H9 (cell line): ENCODE measurements around the gene INTS7. TPM values are rescaled to one million over a fixed set of nuclear protein-coding genes. Genes with fewer than 3 reads are reported as not detected.

Experiments
- DNase-seq: peaks from one replicate; pipeline ENCODE4 v3.0.0-alpha.2; 2017
- H2AFZ ChIP-seq: one replicate; pipeline ENCODE4 v1.6.1; 2013; ENCODE audit warnings: mild to moderate bottlenecking, low read length, control low read depth, moderate library complexity
- H2AK5ac ChIP-seq: 2 replicates; pipeline ENCODE4 v1.6.1; 2013; ENCODE audit warnings: low read length, control low read depth, mixed read lengths; ENCODE audit not compliant: insufficient read length
- H2BK120ac ChIP-seq: one replicate; pipeline ENCODE4 v1.6.1; 2013; ENCODE audit warnings: low read depth, mild to moderate bottlenecking, low read length, control low read depth, inconsistent platforms; ENCODE audit not compliant: poor library complexity, severe bottlenecking
- H2BK12ac ChIP-seq: 2 replicates; pipeline ENCODE4 v1.6.1; 2013; ENCODE audit warnings: low read length, control low read depth, mixed read lengths, low read depth; ENCODE audit not compliant: insufficient read length
- H2BK15ac ChIP-seq: 2 replicates; pipeline ENCODE4 v1.6.1; 2013; ENCODE audit warnings: low read depth, low read length, control low read depth
- H2BK20ac ChIP-seq: one replicate; pipeline ENCODE4 v1.6.1; 2013; ENCODE audit warnings: low read depth, mild to moderate bottlenecking, low read length, control low read depth, inconsistent platforms; ENCODE audit not compliant: poor library complexity, severe bottlenecking
- H2BK5ac ChIP-seq: 2 replicates; pipeline ENCODE4 v1.6.1; 2013; ENCODE audit warnings: low read length, control low read depth, mixed read lengths; ENCODE audit not compliant: insufficient read length
- H3K14ac ChIP-seq: 2 replicates; pipeline ENCODE4 v1.6.1; 2013; ENCODE audit warnings: low read length, control low read depth; ENCODE audit not compliant: insufficient read depth
- H3K18ac ChIP-seq: 2 replicates; pipeline ENCODE4 v1.6.1; 2013; ENCODE audit warnings: low read depth, mild to moderate bottlenecking, mixed read lengths, low read length, control low read depth; ENCODE audit not compliant: insufficient read length
- H3K23ac ChIP-seq: 2 replicates; pipeline ENCODE4 v1.6.1; 2013; ENCODE audit warnings: low read length, control low read depth, mixed read lengths, low read depth; ENCODE audit not compliant: insufficient read length
- H3K23me2 ChIP-seq: 2 replicates; pipeline ENCODE4 v1.6.1; 2013; ENCODE audit warnings: low read depth, mild to moderate bottlenecking, mixed read lengths, low read length, control low read depth; ENCODE audit not compliant: insufficient read length, poor library complexity, severe bottlenecking
- H3K27ac ChIP-seq: 2 replicates; pipeline ENCODE4 v1.5.1; 2013; ENCODE audit warnings: low read length, control low read depth, mixed read lengths, low read depth; ENCODE audit not compliant: insufficient read length
- H3K27me3 ChIP-seq: 2 replicates; pipeline ENCODE4 v1.6.1; 2013; ENCODE audit warnings: low read length, control low read depth, inconsistent platforms; ENCODE audit not compliant: insufficient read depth
- H3K4ac ChIP-seq: 2 replicates; pipeline ENCODE4 v1.6.1; 2013; ENCODE audit warnings: low read depth, mild to moderate bottlenecking, control low read depth, inconsistent platforms, low read length, moderate library complexity
- H3K4me1 ChIP-seq: 2 replicates; pipeline ENCODE4 v1.6.1; 2013; ENCODE audit warnings: low read length, control low read depth, inconsistent platforms; ENCODE audit not compliant: insufficient read depth
- H3K4me2 ChIP-seq: 2 replicates; pipeline ENCODE4 v1.6.1; 2013; ENCODE audit warnings: low read length, control low read depth, mixed read lengths; ENCODE audit not compliant: insufficient read length, insufficient read depth
- H3K56ac ChIP-seq: 2 replicates; pipeline ENCODE4 v1.6.1; 2013; ENCODE audit warnings: low read depth, mild to moderate bottlenecking, mixed read lengths, low read length, control low read depth; ENCODE audit not compliant: insufficient read length
- H3K79me1 ChIP-seq: 2 replicates; pipeline ENCODE4 v1.6.1; 2013; ENCODE audit warnings: low read depth, mild to moderate bottlenecking, moderate library complexity, low read length, control low read depth, inconsistent platforms; ENCODE audit not compliant: insufficient read depth, poor library complexity, severe bottlenecking
- H3K79me2 ChIP-seq: 2 replicates; pipeline ENCODE4 v1.6.1; 2013; ENCODE audit warnings: low read length, control low read depth, inconsistent platforms; ENCODE audit not compliant: insufficient read depth
- H3K9ac ChIP-seq: 2 replicates; pipeline ENCODE4 v1.6.1; 2013; ENCODE audit warnings: low read length, control low read depth, mixed read lengths; ENCODE audit not compliant: insufficient read length; ENCODE audit errors: extremely low read depth
- H3K9me3 ChIP-seq: one replicate; pipeline ENCODE4 v1.6.1; 2013; ENCODE audit warnings: low read depth, low read length, inconsistent platforms; ENCODE audit not compliant: control insufficient read depth
- H3T11ph ChIP-seq: one replicate; pipeline ENCODE4 v1.6.1; 2013; ENCODE audit warnings: mild to moderate bottlenecking, low read length, control low read depth, inconsistent platforms
- H4K20me1 ChIP-seq: one replicate; pipeline ENCODE4 v1.6.1; 2013; ENCODE audit not compliant: control insufficient read depth, insufficient read length, insufficient read depth
- H4K5ac ChIP-seq: 2 replicates; pipeline ENCODE4 v1.6.1; 2013; ENCODE audit warnings: low read depth, mild to moderate bottlenecking, mixed read lengths, low read length, control low read depth; ENCODE audit not compliant: insufficient read length
- H4K8ac ChIP-seq: replicated peaks from 2 replicates; pipeline ENCODE4 v1.6.1; 2013; ENCODE audit warnings: low read length, control low read depth, mixed read lengths, low read depth; ENCODE audit not compliant: insufficient read length
- H4K91ac ChIP-seq: 2 replicates; pipeline ENCODE4 v1.6.1; 2013; ENCODE audit warnings: low read depth, mild to moderate bottlenecking, moderate library complexity, mixed read lengths, low read length, control low read depth; ENCODE audit not compliant: insufficient read length
- H3K27ac Mint-ChIP-seq, 3 experiments: 2 replicates in 2 of 3; 3 replicates in 1 of 3; pipeline ENCODE4 v1.8.0; 2020 to 2021; ENCODE audit warnings: mixed read lengths in 3 of 3, mild to moderate bottlenecking in 1 of 3, moderate library complexity in 1 of 3
- H3K27me3 Mint-ChIP-seq: 2 replicates; pipeline ENCODE4 v1.8.0; 2021; ENCODE audit warnings: low read depth, mild to moderate bottlenecking, moderate library complexity, mixed read lengths
- H3K36me3 Mint-ChIP-seq, 3 experiments: 2 replicates in 2 of 3; 3 replicates in 1 of 3; pipeline ENCODE4 v1.8.0; 2020 to 2021; ENCODE audit warnings: low read depth in 3 of 3, mixed read lengths in 3 of 3; ENCODE audit not compliant: insufficient read depth in 1 of 3
- H3K4me1 Mint-ChIP-seq, 2 experiments: 2 replicates each; pipeline ENCODE4 v1.8.0; 2020; ENCODE audit warnings: mixed read lengths in 2 of 2
- H3K4me3 Mint-ChIP-seq, 2 experiments: 2 replicates in 1 of 2; 3 replicates in 1 of 2; pipeline ENCODE4 v1.8.0; 2020 to 2021; ENCODE audit warnings: mild to moderate bottlenecking in 2 of 2, mixed read lengths in 2 of 2, moderate library complexity in 1 of 2
- H3K9me3 Mint-ChIP-seq, 2 experiments: 2 replicates in 1 of 2; 3 replicates in 1 of 2; pipeline ENCODE4 v1.8.0; 2020; ENCODE audit warnings: mild to moderate bottlenecking in 2 of 2, mixed read lengths in 2 of 2, moderate library complexity in 1 of 2
- CTCF ChIP-seq: fragments of 200-600 bp; sonication (generic); conservative IDR thresholded peaks from 3 replicates; pipeline ENCODE4 v1.8.0; 2021; ENCODE audit warnings: antibody characterized with exemption, mild to moderate bottlenecking
- WGBS: extraction: QIAGEN DNeasy Blood & Tissue Kit; methylation state at CpG from one replicate; pipeline ENCODE4 v1.1.7; 2013; ENCODE audit warnings: missing lambda C conversion rate, low lambda C conversion rate, mixed read lengths; ENCODE audit not compliant: insufficient read length; ENCODE audit errors: extremely low coverage; 5-methylcytosine and 5-hydroxymethylcytosine counted together
- total RNA-seq: library from RNA; stranded (reverse); gene quantifications from 2 replicates; pipeline ENCODE4 v1.2.1, GENCODE V29; 2021

Gene INTS7
- total RNA-seq, 1 experiment from 2014 or later: 32.3 TPM

- Histone ChIP-seq H3K14ac (no peak overlapping the region), H3K4ac (no peak overlapping the region), H3K18ac (no peak overlapping the region), H2BK5ac (no peak overlapping the region), H2AFZ (no peak overlapping the region), H3K23ac (no peak overlapping the region), H2AK5ac (no peak overlapping the region), H3K9ac (no peak overlapping the region), H2BK15ac (no peak overlapping the region), H2BK12ac (no peak overlapping the region), H3K79me1 (no peaks in the 10 kb centered on the region), H3K27me3 (no peaks in the 10 kb centered on the region), H3K56ac (no peak overlapping the region), H4K8ac (no peak overlapping the region), H3K79me2 (no peaks in the 10 kb centered on the region), H3K23me2 (no peaks in the 10 kb centered on the region), H4K5ac (no peak overlapping the region), H3K4me2 (no peak overlapping the region), H3T11ph (no peak overlapping the region), H4K20me1 (no peaks in the 10 kb centered on the region), H2BK120ac (no peak overlapping the region), H2BK20ac (no peak overlapping the region), H3K27ac (no peak overlapping the region), H4K91ac (no peak overlapping the region), H3K9me3 (no peaks in the 10 kb centered on the region), H3K4me1 (no peaks in the 10 kb centered on the region)
- no peak overlapping the region; a peak in 1 of 7 replicates for H3K27ac Mint-ChIP-seq
- H3K4me3 Mint-ChIP-seq: no peak overlapping the region
- WGBS: no CpG with 5 or more reads among the region's 1 CpG
- peaks cover 5 to 29% (median 6%) of the 10 kb centered on the region in 3 experiments; a peak in 4 of 7 replicates for H3K36me3 Mint-ChIP-seq
- H3K4me1 Mint-ChIP-seq: peaks cover 12 to 15% of the 10 kb centered on the region in 2 experiments
- H3K27me3 Mint-ChIP-seq: no peaks in the 10 kb centered on the region
- no peaks in the 10 kb centered on the region for H3K9me3 Mint-ChIP-seq
- DNase-seq: no peak
- no peak for TF ChIP-seq CTCF
Observed at GRCh38 chr1:211973541-211973940, 61.8 kb downstream of the INTS7 start.
